ENCODE results near the gene GALNT9.

- TF ChIP-seq CTCF (IDR thresholded peaks at IDR 0.05; ENCODE audit: poor library complexity, severe bottlenecking): no peak
- TF ChIP-seq POLR2AphosphoS5 (IDR thresholded peaks at IDR 0.05): no peak
- TF ChIP-seq EZH2 (IDR thresholded peaks at IDR 0.05; ENCODE audit: borderline replicate concordance, insufficient read depth, low read length, poor library complexity, severe bottlenecking): no peak
- TF ChIP-seq MXI1 (conservative IDR thresholded peaks at IDR 0.05; ENCODE audit: poor library complexity, severe bottlenecking): no peak
Observed at GRCh38 chr12:132313182-132313581, 16.2 kb downstream of the GALNT9 start.
